LNCAP (cell line): ENCODE data around the gene ERBB3.

ENCODE experiments used
- CTCF ChIP-seq: fragments of 450-650 bp; IDR thresholded peaks from 2 replicates; pipeline ENCODE4 v1.5.1; 2017; ENCODE audit warnings: mild to moderate bottlenecking

The ERBB3 gene

DNA sequence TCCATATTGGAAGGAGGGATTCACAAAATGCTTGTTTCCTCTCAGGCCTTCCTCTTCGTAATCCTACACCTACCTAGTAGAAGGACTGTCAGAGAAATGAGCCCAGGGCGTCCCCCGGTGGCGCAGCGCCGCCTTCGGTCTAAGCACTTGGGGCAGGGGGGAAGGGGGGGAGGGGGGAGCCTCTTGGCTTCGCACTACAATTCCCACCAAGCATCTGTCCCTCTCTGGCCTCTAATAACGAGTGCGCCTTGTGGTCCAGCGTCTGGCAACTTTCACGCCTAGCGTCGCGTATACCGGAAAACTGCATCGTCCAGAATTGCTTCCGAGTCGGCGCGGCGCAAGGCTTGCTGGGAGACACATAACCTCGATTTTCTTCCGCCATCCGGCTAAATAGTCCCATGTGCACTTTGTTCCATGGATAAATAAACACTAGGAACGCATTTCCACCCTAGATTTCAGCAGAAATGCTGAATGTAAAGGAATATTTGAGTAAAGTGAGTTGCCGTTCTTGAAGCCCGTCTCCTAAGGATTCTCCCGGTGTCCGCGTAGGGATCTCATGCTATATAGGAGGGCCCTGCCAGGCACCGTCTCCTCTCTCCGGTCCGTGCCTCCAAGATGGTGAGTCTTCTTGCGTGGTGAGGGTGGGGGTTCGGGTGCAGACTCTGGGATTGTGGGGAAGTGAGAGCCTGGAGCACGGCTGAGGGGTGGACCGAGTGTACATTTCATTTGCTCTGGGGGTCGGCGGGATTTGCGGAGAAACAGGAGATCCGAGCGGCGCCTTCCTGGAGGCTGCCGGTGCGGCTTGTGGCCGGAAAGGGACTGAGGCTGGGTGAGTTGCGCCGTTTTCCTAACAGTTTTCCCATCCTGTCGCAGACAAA, 38.2 kb upstream of the ERBB3 start, which contains the start of gene RPS26:
Gene RPS26 (plus strand): TSS at position 367 of the 878 bp plus-strand sequence. CDS start 249 bp downstream, at position 616.
- peak; percentile 64 for TF ChIP-seq CTCF

DNA sequence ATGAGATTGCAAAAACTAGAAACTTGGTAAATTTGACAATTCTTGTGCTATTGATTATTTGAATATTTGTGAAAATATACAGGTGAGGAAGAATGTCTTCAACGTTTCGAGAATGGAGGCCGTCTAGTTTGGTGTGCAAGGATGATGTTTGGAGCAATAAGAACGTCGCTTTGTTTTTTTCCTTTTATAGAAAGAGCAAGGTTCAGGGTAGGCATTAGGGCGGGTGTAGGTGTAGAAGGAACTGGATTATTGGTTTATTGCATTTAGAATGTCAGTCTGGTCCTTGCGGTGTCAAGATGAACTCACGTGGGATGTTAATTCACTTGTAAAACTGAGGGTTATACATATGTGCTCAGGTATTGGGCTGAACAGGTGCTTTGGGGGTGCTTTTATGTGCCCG, 37.1 kb upstream of the ERBB3 start:
- TF ChIP-seq CTCF: no peak

DNA sequence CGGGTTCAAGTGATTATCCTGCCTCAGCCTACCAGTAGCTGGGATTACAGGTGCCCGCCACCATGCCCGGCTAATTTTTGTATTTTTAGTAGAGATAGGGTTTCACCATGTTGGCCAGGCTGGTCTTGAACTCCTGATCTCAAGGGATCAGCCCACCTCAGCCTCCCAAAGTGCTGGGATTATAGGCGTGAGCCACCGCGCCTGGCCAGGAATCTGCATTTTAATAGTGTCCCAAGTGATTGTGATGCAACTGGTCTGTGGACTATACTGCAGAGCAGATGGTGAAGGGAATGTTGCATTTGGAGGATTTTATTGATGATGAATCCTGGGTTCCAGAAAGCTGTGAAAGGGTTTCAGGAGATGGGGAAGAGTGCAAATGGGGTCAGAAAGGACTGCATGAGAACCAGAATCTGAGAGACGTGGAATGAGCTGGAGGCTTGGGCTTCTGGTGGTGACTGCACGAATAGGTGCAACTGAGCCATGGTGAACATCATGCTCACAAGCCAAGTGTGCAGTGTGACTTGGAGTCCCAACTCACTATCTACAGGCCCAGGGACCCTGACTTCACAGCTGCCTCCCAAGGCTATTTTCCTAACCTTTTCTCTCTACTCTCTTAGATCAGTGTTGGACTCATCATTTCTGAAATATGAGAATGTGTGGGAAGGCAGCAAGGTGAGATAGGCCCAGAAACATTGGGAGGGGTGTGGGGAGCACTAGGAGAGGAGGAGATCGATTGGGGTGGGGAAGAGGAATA, 33.8 kb upstream of the ERBB3 start:
- TF ChIP-seq CTCF: no peak

GRCh38 chr12:56053407-56053893, 26.5 kb upstream of the ERBB3 start:
- no peak for TF ChIP-seq CTCF

DNA sequence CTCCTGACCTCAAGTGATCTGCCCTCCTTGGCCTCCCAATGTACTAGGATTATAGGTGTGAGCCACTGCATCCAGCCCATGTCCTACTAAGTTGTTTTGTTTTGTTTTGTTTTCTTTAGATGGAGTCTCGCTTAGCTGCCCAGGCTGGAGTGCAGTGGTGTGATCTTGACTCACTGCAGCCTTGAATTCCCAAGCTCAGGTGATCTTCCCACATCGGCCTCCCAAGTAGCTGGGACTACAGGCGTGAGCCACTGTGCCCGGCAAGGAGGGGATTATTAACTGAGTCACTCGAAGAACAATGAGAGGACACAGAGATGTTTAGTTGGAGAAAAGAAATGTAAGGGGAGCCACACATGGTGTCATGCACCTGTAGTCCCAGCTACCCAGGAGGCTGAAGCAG, 18.0 kb upstream of the ERBB3 start:
- TF ChIP-seq CTCF: no peak

GRCh38 chr12:56062996-56063395, 17.0 kb upstream of the ERBB3 start:
- TF ChIP-seq CTCF: no peak

DNA sequence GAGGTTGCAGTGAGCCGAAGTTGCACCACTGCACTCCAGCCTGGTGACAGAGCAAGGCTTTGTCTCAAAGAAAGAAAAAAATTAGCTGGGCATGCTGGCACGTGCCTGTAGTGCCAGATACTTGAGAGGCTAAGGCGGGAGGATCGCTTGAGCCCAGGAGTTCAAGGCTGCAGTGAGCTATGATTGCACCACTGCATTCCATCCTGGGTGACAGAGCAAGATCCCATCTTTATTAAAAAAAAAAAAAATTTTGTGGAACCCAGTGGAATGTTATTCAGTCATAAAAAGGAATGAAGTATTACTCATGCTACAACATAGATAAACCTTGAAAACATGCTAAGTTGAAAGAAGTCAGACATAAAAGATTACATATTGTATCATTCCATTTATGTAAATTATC, 8.3 kb upstream of the ERBB3 start:
- no peak for TF ChIP-seq CTCF
